Left ventricle myocardium inferior (tissue), 1 donor: ENCODE data around the gene FBXL12. TPM values are rescaled to one million over a fixed set of nuclear protein-coding genes. Genes with fewer than 3 reads are reported as not detected.

Source experiments
- DNase-seq: peaks from one replicate; pipeline ENCODE4 v3.0.0-alpha.2; 2020
- H3K27ac ChIP-seq: fragments of 200-600 bp; replicated peaks from 2 replicates; pipeline ENCODE4 v1.8.0; 2021
- H3K27me3 ChIP-seq: fragments of 200-600 bp; 2 replicates; pipeline ENCODE4 v1.8.0; 2021; ENCODE audit warnings: low read depth
- H3K36me3 ChIP-seq: fragments of 200-600 bp; 2 replicates; pipeline ENCODE4 v1.8.0; 2021
- H3K4me1 ChIP-seq: fragments of 200-600 bp; 2 replicates; pipeline ENCODE4 v1.8.0; 2021
- H3K4me3 ChIP-seq: fragments of 200-600 bp; 2 replicates; pipeline ENCODE4 v1.8.0; 2021; ENCODE audit warnings: mild to moderate bottlenecking, moderate library complexity
- H3K9me3 ChIP-seq: fragments of 200-600 bp; replicated peaks from 2 replicates; pipeline ENCODE4 v1.8.0; 2021
- CTCF ChIP-seq: fragments of 200-600 bp; IDR thresholded peaks from 2 replicates; pipeline ENCODE4 v1.8.0; 2021; ENCODE audit warnings: antibody characterized with exemption, mild to moderate bottlenecking, borderline replicate concordance
- intact Hi-C: fragments of 100-400 bp; cut with micrococcal nuclease; formaldehyde crosslinking; loops from one replicate; pipeline ENCODE4 v1.11.0; 2022
- total RNA-seq: library from RNA; stranded (reverse); fragmentation: NEBNext Ultra II Directional; extraction: Animal tissue kit (Norgen Biotek cat#: 25700); gene quantifications from one replicate; pipeline ENCODE4 v1.2.1, GENCODE V29; 2021
- donor health status: DM: no; HTN: yes; CAD: no; lungs with severe emphysema.

The FBXL12 gene
- total RNA-seq, 1 donor from 2014 or later = 10.0 TPM

GRCh38 chr19:9860407-9860806 lies 41.5 kb upstream of the FBXL12 start:
- Histone ChIP-seq H3K27me3 (peaks cover 14% of the 10 kb centered on the region), H3K4me1 (no peaks in the 10 kb centered on the region), H3K9me3 (no peaks in the 10 kb centered on the region), H3K27ac (no peak overlapping the region), H3K36me3 (no peaks in the 10 kb centered on the region), H3K4me3 (no peak overlapping the region)
- intact Hi-C loops = no loop called here
- TF ChIP-seq CTCF = no peak
- no peak for DNase-seq

- intact Hi-C loops = no loop called here
- H3K9me3 ChIP-seq = no peaks in the 10 kb centered on the region
- TF ChIP-seq CTCF = no peak
- no peak for DNase-seq
- no peak overlapping the region for H3K27ac ChIP-seq
- no peaks in the 10 kb centered on the region for H3K4me1 ChIP-seq
- H3K36me3 ChIP-seq = no peaks in the 10 kb centered on the region
- H3K4me3 ChIP-seq = no peak overlapping the region
- peaks cover 14% of the 10 kb centered on the region for H3K27me3 ChIP-seq
Measured at GRCh38 chr19:9858766-9859165, 39.9 kb upstream of the FBXL12 start.

- no peak for TF ChIP-seq CTCF
- no peak overlapping the region for H3K4me3 ChIP-seq
- intact Hi-C loops = no loop called here
- no peaks in the 10 kb centered on the region for H3K36me3 ChIP-seq
- no peak for DNase-seq
- H3K27me3 ChIP-seq = peaks cover 14% of the 10 kb centered on the region
- H3K9me3 ChIP-seq = no peaks in the 10 kb centered on the region
- H3K27ac ChIP-seq = no peak overlapping the region
- no peaks in the 10 kb centered on the region for H3K4me1 ChIP-seq
Measured at GRCh38 chr19:9857920-9858746, 39.3 kb upstream of the FBXL12 start.

- Histone ChIP-seq H3K4me3 (no peak overlapping the region), H3K9me3 (no peaks in the 10 kb centered on the region), H3K27me3 (peaks cover 14% of the 10 kb centered on the region), H3K36me3 (peaks cover under 1% of the 10 kb centered on the region), H3K27ac (no peak overlapping the region), H3K4me1 (no peaks in the 10 kb centered on the region)
- intact Hi-C loops = no loop called here
- no peak for DNase-seq
- no peak for TF ChIP-seq CTCF
Measured at GRCh38 chr19:9857076-9857721, 38.3 kb upstream of the FBXL12 start.

GRCh38 chr19:9856609-9857008 lies 37.7 kb upstream of the FBXL12 start:
- Histone ChIP-seq H3K9me3 (no peaks in the 10 kb centered on the region), H3K4me3 (no peak overlapping the region), H3K27ac (no peak overlapping the region), H3K4me1 (no peaks in the 10 kb centered on the region), H3K27me3 (peaks cover 14% of the 10 kb centered on the region), H3K36me3 (peaks cover 6% of the 10 kb centered on the region)
- no peak for TF ChIP-seq CTCF
- intact Hi-C loops = no loop called here
- DNase-seq = no peak
